HG03571 (cell line): ENCODE results near the gene PAX7.

Source experiments
- ATAC-seq: cut with Tn5 transposase; IDR thresholded peaks from one replicate; pipeline ENCODE4 v1.9.1; 2021; ENCODE audit not compliant: unreplicated experiment

PAX7 gene

DNA sequence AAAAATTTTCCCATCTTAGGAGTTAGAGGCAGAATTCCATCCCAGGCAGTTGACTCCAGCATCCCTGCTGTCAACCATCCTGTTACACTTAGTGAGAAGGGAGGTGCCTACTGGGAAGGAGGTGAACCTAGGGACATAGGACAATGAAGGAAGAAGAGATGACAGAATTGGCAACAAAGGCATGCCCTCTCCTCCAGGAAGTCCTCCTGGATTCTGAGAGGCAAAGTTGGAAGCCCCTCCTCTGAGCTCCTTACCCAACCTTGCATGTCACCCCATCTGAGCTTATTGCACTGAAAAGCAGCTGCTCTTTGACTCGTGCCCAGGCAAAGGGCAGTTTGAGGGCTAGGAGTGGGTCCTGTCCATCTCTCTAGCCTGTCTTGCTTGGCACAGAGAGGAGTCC, 66.9 kb downstream of the PAX7 start:
- no peak for ATAC-seq

DNA sequence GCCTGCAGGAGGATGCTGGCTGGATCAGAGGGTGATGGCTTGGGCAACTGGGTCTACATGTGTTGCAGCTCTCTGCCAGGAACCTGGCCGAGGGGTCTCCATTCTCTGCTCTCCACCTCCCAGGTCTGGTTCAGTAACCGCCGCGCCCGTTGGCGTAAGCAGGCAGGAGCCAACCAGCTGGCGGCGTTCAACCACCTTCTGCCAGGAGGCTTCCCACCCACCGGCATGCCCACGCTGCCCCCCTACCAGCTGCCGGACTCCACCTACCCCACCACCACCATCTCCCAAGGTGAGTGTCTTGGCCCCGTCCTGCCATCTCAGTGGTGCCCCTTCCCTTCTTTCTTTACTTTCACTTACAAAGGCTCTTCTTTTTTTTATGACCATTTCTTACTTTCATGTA, 69.9 kb downstream of the PAX7 start:
- no peak for ATAC-seq

DNA sequence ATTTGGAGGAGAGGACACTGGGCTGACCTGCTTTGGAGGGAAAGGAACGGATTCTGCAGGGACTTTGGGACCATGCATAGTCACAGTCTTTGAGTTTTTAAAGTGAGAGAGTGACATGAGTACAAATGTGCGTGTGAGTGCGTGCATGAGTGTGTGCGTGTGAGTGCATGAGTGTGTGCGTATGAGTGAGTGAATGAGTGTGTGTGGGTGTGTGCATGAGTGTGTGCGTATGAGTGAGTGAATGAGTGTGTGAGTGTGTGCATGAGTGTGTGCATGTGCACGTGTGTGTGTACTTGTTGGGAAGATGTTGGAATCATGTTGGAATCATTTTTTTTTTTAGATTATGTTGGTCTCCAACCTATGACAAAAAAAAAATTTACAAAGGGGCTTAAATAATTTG, 70.5 kb downstream of the PAX7 start:
- no peak for ATAC-seq

DNA sequence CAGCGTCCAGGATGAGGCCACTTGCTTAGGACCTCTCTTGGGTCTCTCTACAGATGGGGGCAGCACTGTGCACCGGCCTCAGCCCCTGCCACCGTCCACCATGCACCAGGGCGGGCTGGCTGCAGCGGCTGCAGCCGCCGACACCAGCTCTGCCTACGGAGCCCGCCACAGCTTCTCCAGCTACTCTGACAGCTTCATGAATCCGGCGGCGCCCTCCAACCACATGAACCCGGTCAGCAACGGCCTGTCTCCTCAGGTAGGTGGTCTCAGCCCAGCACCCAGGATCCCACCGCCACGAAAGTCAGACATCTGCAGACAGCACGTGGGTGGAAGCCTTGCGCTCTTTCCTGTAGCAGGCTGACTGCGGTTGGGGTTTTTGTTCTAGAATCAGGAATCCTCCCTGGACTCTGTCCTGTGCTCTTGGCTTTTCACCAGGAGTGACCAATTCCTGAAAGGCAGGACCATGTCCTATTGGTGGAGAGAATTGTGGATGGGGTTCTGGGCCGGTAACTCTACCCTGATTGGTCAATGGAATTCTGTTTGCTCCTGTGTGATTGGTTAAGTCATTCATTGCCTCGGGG, 72.5 kb downstream of the PAX7 start:
- no peak for ATAC-seq

DNA sequence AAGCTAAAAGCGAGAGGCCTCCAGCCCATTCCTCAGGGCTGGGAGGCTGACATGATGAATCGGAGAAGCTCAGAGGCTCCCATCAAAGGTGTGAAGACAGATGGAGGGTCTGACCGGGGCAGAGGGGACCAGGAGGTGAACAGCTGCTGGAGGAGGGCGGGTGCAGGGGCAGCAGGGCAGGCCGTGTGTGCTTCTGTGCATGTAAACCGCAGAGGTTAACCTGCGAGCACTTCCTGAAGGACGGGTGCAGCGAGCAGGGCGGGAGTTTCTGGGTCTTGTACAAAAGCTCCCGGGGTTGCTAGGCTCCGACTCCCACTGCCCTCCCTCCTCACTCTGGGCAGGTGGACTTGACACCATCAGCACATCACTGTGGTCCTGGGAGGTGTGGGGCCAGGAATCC, 75.2 kb downstream of the PAX7 start:
- no peak for ATAC-seq

DNA sequence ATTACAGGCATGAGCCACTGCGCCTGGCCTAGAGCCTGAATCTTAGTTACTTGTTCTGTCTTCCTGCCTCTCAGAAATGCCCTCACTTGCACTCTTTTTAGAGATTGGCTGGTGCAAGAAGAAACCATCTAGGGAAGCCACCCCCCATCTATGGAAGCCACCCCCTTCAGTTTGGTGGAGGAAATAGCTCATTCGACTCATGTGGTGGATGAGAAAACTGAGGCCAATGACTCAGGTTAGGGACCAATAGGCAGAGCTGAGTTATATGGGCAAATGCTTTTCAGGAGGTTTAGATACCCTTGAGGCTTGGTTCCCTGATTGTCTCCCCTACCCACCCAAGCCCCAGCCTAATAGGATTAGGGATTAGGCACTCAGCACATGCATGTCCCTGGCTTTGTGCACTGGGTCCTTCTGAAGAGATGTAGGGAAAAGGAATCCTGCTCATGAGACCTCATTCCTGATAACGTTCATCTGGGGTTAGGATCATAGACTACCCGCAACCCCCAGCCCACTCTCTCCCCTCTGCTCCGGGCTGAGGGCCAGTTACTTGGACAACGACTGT, 77.1 kb downstream of the PAX7 start:
- no peak for ATAC-seq

DNA sequence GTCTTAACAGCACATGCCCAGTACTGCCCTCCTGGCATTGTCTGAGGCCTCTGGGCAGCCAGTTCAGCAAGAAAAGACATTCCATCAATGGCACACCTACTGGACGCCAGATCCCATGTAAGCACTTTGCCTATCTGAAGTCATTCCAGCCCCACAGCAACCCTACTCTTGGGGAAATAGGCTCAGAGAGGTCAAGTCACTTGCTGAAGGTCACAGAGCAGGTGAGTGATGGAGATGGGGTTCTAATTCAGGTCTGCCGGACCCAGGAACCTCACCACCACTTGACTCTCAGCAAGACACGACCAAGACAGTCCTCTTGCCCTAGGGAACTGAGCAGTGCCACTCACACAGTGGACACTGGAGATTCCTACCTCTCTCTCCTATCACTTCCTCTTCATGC, 79.4 kb downstream of the PAX7 start:
- no peak for ATAC-seq

DNA sequence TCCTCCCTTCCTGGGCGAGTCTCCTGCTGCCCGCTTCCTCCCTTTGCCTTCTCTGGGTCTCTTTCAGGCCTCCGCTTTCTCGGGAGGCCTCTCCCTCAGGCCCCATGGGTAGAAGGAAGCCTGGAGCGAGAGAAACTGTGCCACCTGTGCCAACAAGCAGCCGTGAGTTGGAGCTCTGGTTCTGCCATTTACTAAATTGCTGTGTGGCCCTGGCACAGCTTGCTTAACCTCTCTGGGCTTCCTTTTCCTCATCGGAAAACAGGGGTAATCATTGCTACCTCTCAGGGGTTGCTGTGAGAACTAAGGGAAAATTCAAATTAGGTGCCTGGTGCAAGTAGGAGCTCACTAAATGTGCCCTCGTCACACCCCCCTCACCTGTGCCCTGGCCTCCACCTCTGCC, 80.4 kb downstream of the PAX7 start:
- no peak for ATAC-seq

DNA sequence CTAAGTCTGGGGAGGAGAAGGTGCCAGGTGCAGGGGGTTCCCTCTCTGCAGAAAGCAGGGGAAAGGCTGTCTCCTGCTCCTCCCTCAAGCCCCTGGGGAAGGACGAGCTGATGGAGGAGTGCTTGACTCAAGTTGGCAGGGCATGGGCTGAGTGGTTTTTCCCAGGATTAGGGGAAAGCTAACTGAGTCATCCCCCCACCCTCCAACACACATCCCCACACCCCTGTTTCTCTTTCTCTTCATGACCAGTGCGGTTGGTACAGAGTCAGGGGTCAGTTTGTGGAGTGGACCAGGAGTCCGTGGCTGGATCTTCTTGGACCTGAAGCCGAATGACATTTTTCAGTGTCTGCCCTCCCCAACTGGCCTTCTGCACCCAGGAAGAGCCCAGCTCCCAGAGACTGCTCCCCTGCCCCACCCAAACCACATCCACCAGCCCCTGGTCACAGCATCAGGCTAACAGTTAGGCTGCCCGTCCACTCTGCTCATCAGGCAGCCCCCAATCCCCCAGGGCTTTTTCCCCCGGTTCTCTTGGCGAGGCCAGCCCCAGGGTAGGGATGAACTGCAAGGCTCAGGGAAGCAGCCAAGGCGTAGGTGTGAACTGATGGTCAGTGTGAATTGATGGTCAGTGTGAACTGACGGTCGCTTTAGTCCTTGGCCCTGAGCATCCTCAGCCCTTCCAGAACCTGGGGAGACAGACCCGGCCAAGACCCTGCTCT, 81.0 kb downstream of the PAX7 start:
- ATAC-seq, result no peak

DNA sequence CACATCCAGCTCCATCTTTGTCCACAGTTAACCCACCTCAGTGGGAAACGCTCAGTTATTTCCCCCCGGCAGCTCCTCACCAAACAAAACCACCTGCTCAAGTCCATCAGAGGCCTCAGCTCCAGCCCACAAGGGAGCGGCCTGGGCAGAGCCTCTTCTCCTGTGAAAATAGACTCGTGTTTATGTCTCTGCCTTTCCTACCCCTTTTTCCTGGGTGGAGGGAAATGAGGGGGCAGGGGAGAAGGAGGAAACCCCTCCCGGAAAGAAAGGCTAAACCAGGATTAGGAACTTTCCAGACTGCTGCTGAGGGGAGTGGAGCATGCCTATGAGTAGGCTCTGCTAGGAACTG, 81.6 kb downstream of the PAX7 start:
- no peak for ATAC-seq

DNA sequence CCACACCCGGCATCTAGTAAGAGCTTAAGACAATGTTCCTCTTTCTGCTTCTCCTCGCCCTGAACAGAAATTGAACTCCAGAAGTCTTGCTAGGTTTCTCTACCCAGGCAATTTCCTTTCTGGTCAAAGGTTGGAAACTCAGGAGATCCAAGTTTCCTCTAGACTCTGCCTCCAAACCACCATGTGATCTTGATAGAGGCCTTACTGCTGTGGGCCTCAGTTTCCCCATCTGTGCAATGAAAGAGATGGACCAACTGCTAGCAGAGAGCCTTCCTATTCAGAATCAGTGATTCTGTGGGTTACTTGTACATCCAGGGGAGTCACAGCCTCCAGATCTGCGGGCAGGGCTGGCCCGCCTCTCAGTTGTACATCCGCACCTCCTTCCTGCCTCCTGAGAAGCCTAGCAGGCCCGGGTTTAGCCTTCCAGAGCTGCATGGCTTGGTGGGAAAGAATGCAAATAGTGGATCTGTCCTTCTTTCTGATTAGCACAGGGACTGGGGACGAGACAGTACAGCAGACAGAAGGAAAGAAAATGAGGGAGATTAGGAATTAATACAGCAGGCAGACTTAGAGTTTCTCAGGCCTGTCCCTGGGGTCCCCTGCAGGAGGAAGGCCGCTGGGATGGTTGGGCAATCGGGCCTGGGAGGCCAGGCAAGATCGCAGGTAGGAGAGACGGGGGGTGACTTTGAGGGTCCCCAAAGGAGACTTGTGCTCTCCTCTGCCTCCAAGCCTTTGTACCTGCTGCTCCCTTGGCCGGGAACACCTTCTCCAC, 83.9 kb downstream of the PAX7 start:
- no peak for ATAC-seq

DNA sequence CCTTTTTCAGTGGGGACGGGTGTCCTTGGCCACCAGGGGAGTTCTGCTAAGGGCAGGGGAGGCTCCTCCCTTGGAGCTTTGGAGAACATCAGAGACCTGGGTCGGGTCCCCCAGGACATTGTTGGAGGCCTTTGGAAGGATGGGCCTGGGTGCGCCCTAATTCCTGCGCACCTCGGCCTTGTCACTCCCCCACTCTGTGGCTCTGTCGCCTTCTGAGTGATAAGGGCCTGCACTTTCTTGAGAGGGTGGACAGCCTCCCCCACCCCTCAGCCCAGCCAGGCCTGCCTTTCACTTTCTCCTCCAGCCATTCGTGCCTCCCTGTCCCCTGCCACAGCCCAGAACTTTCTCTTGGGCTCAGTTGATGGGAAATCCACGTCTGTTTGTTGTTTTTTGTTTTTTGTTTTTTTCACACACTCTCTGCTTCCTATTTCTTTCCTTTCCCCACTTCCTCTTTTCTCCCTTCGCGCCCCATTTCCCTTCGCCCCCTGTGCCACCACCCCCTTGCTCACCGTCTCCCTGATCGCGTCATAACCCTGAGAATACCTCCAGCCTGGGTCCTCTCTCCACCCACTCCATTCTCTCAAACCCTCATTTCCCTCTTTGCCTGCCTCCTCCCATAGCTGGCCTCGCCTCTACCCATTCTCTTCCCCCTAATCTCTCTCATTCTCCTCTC, 85.6 kb downstream of the PAX7 start:
- ATAC-seq, result no peak

DNA sequence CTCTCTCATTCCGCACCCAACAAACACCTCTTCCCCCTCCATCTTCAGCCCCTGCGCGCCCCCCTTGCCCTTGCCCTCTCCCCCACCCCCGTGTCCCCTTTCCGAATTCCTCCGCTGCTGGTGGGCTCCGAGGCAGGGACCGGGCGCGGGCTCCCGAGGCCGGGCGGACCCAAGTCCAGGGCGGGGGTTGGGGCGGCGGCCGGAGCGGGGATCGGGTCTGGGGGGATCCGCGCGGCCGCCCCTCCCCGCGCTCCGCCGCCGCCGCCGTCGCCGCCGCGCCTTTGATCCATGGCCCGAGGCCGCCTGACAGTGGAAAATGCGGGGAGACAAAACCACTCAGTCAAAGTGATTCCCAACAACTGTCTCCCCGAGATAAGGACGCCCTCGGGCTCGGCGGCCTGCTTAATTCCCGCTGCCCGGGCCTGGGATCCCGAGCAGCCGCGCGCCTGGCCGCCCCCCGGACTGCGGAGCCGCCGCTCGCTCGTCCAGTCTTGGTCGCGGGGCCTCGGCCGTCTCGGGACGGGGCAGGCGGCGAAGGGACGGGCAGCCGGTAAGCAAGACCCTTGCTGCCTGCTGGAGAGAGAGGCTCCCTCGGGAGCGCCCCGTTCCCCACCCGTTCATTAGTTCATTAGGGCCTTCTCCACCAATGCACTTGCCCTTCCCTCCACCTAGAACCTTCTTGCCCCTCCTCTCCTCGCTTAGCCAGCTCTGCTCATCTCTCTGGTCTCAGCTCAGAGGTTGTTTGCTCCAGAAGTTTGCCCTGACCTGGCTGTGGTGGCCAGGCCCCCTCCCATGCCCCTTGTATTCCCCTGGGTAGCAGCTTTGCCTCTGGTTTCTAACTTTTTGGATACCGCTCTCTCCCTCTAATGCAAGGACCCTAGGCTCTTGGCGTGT, 86.4 kb downstream of the PAX7 start:
- no peak for ATAC-seq

DNA sequence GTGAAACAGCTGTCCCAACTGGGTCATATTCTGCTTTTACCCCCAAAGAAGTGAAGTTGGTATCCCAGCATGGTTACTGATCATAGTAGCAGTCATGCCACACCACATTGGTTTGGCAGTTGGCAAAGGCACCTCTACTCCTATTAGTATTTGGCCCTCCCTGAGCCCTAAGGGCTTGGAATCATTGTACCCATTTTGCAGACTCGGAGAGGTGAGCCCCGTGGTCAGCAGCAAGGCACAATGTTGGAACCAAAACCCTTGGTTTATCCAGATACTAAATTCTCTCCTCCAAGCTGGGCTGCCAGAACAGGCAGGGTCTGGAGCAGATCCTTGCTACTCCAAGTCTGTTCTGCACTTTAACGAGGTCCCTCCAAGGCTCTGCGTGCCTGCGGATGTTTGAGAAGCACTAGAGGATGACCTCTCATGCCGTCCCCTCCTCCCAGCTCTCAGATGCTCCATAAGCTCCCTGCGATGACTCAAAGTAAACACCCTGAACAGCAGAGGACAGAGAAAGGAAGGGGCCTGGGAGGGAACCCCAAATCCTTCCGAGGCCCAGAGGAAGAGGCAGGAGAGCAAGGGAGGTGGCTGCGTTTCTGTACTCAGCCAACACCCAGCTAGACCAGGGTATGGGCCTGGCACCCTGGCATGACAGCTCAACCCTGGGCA, 89.3 kb downstream of the PAX7 start:
- ATAC-seq, result no peak

DNA sequence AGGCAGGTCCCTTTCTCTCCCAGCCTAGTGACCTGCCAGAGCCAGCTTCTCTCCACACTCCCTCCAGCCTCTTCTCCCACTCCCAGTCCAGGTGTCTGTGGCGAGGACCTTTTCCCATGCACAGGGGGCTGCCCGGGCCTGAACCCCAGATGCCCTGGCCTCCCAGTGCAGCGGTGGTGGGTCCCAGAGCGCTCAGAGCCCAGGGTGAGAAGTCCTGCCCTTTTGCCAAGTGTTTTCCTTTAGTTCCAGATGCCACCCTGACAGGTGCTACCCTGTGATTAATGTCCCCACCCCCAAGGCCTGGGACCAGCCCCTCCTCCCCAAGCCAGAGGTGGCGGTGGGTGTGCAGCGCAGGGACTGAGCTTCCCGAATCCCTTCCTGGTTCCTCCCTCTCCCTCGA, 90.4 kb downstream of the PAX7 start:
- ATAC-seq, result no peak

DNA sequence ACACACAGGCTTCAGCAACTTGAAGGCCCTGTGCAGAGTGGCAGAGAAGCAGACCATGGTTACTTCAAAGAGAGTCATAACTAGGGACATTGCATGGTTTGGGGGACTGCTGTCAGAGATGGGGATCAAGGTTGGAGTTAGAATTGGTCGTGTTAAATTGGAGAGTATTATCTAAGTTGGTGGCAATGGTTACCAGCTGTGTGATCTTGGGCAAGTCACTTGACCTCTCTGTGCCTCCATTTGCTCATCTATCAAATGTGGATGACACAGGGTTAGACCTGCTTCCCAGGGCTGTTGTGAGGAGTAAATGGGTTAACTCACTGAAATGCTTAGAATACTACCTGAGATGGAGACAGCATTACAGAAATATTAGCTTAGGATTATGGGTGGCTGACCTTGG, 91.1 kb downstream of the PAX7 start:
- ATAC-seq, result no peak

DNA sequence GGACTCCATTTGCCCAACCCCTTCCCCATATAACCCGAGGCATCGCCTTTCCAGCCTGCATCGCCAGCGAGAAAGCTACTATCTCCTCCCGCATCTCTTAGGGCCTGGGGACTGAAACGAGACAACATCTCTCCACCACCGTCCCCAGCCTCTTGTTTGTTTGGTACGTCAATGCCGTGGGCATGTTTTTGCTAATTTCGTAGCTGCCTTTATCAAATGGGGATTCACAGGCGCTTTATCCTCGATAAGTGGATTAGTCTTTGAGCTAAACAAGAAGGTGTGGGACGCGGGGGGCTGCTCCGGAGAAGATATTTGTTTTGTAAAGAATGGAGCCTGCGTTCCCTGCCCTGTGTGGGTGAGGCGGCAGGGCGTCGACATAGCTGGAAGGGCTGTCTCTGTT, 91.6 kb downstream of the PAX7 start:
- ATAC-seq, result no peak

DNA sequence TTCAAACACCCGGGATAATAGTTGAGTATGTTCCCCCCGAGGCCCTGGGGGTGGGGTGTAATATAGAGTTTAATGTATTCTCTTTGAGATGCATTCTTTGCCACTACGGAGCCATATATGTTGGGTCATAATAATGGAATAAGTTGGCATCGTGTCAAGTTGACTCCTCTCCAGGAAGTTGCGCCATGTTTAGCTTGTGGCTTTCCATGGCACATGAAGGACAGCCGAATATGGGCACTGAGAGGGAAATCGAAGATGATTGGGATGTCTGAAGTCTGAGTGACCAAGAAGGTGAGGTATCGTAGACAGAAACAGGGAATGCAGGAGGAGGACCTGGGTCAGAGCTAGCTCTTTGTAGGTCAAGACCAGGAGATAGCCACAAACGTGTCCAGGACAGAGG, 92.6 kb downstream of the PAX7 start:
- no peak for ATAC-seq

DNA sequence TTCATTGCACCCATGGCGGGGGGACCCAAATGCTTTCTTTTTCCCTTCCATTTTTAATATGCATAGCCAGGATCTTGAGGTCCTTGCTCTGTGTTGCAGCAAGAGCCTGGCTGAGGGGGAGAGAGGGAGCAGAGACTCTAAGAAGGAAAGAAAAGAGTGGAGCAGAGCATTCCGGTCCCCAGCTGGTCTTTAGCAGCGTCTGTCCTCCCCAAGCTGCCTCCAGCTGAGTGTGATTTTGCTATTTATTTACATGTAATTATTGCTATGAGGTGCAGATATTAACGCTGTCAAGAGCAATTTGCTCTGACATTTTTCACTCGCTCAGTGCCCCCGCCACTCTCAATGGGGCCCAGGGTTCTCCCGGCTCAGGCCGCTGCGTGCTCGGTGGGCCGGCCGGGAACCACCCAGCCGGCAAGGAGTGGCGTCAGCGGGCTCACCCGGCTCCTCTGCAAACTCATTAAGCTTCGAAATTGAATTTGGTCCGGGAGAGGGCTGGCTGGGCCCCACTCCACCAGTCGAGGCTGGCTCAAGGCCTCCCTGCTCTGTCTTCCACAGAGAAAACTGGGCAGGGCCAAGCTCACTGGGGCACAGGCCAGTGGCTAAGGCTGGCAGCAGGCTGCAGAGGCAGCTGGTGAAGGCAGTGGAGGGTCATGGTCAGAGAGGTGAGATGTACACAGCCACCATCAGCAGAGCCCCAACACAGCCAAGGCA, 93.2 kb downstream of the PAX7 start:
- ATAC-seq, result no peak
